HepG2 (cell line): ENCODE measurements around the gene RNPEPL1. TPM values are rescaled to one million over a fixed set of nuclear protein-coding genes. Genes with fewer than 3 reads are reported as not detected.
A peak's percentile ranks its signal among the peaks of the same experiment; 100 is the strongest.

ENCODE experiments used
- HNRNPL ChIP-seq: fragments of 200-400 bp; formaldehyde crosslinking; IDR thresholded peaks from 2 replicates; pipeline ENCODE4 v1.6.1; 2017; ENCODE audit warnings: mild to moderate bottlenecking, low read depth, low read length
- KDM5B ChIP-seq: sonication (generic); formaldehyde crosslinking; IDR thresholded peaks from 2 replicates; pipeline ENCODE4 v1.4.0; 2020; ENCODE audit warnings: missing genetic modification reagents, mild to moderate bottlenecking, borderline replicate concordance
- SIN3B ChIP-seq: fragments of 150-350 bp; IDR thresholded peaks from 2 replicates; pipeline ENCODE4 v1.6.1; 2014; ENCODE audit warnings: low read length
- SMARCC2 ChIP-seq: fragments of 450-650 bp; IDR thresholded peaks from 2 replicates; pipeline ENCODE4 v1.6.1; 2017; ENCODE audit warnings: antibody characterized with exemption, mild to moderate bottlenecking
- ZBTB38 ChIP-seq: sonication (generic); formaldehyde crosslinking; IDR thresholded peaks from 2 replicates; pipeline ENCODE4 v1.5.1; 2020; ENCODE audit warnings: mild to moderate bottlenecking, missing genetic modification reagents
- ZIK1 ChIP-seq: sonication (generic); formaldehyde crosslinking; IDR thresholded peaks from 2 replicates; pipeline ENCODE4 v1.5.0; 2020; ENCODE audit warnings: mild to moderate bottlenecking, low read depth, missing genetic modification reagents, borderline replicate concordance
- ZNF180 ChIP-seq: sonication (generic); formaldehyde crosslinking; IDR thresholded peaks from 2 replicates; pipeline ENCODE4 v1.4.0; 2020; ENCODE audit warnings: low read depth, missing genetic modification reagents, borderline replicate concordance
- ZNF333 ChIP-seq: sonication (generic); formaldehyde crosslinking; IDR thresholded peaks from 2 replicates; pipeline ENCODE4 v1.4.0; 2020; ENCODE audit warnings: mild to moderate bottlenecking, missing genetic modification reagents, borderline replicate concordance
- ZNF501 ChIP-seq: sonication (generic); formaldehyde crosslinking; IDR thresholded peaks from 2 replicates; pipeline ENCODE4 v1.5.1; 2020; ENCODE audit warnings: mild to moderate bottlenecking, moderate library complexity, missing genetic modification reagents
- ZNF772 ChIP-seq: sonication (generic); formaldehyde crosslinking; IDR thresholded peaks from 2 replicates; pipeline ENCODE4 v1.5.0; 2020; ENCODE audit warnings: mild to moderate bottlenecking, missing genetic modification reagents
- ZSCAN25 ChIP-seq: sonication (generic); formaldehyde crosslinking; IDR thresholded peaks from 2 replicates; pipeline ENCODE4 v1.8.0; 2022; ENCODE audit warnings: mild to moderate bottlenecking, missing genetic modification reagents
- polyA plus RNA-seq, 8 experiments: library from polyadenylated mRNA; depleted of rRNA in 3 of 8; stranded (reverse) in 7 of 8; unstranded in 1 of 8; fragments of >200 nt; fragmentation: Illumina TruSeq in 4 of 8; extraction: Trizol in 4 of 8; gene quantifications; 2 replicates each; pipeline versions ENCODE4 v1.2.1 to v1.2.3, GENCODE V29; 2011 to 2016; ENCODE audit warnings: low read depth in 4 of 8, missing spikeins in 1 of 8, mixed read lengths in 1 of 8; ENCODE audit not compliant: insufficient read depth in 1 of 8
- total RNA-seq, 5 experiments: library from RNA; depleted of rRNA; stranded (reverse); fragments of >200 nt; fragmentation: Illumina TruSeq; extraction: Trizol; gene quantifications; 2 replicates each; pipeline ENCODE4 v1.2.3, GENCODE V29; 2016; ENCODE audit warnings: low read depth in 1 of 5
- TF ChIP-seq, protein P1 (sequence below): sonication (generic); formaldehyde crosslinking; IDR thresholded peaks from 2 replicates; pipeline ENCODE4 v1.9.0; 2022; ENCODE audit warnings: low read depth, missing genetic modification reagents
- TF ChIP-seq, protein P2 (sequence below): sonication (generic); formaldehyde crosslinking; IDR thresholded peaks from 2 replicates; pipeline ENCODE4 v1.4.0; 2020; ENCODE audit warnings: missing genetic modification reagents

RNPEPL1 gene
- total and polyA plus RNA-seq, 2 of the 13 experiments (the other 11 are each of a cell fraction or from before 2014, with no cell fraction given), result 13.0 to 18.0 TPM

DNA sequence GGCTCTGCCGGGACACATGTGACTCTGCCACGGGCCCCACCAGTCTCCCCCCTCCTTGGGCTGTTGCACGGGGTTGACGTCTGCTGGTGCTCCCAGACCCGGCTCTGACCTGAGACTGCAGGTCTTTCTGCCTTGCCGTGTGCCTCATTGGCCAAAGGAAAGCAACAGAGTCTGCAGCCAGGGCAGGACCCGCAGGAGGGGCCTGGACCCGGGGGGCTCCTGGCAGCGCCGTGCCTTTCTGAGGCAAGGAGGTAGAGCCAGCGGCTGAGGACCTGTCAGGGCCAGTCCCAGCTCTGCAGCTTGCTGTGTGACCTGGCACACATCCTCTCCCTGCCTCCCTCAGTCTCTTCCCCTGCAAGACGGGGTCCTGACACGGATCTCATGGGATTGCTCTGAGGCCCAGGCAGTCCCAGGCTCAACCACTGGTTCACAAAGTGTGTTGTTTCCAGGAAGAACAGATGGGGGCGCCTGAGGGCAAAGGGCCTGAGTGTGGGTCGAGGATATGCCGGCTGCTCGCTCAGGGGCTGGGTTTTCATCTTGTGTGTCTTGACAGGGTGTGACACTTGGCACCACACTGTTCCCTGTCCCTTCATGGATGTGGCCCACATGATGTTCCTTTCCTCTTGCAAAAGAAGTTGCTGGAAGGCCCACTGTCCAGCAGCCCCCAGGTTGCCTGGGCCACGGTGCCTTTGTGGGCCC, 27.2 kb downstream of the RNPEPL1 start (continued):
- TF ChIP-seq ZSCAN25 (CRISPR knock-in tag) (no peak), ZIK1 (CRISPR knock-in tag) (0 out of 2 replicates have a peak, but pooled peaks have one; percentile 59), ZNF501 (peak; percentile 61), SMARCC2 (no peak), SIN3B (peak; percentile 21; the same call in 1 of the 2 replicates), HNRNPL (0 out of 2 replicates have a peak, but pooled peaks have one; percentile 29), KDM5B (CRISPR knock-in tag) (peak; percentile 70), ZBTB38 (CRISPR knock-in tag) (peak; percentile 19; the same call in 1 of the 2 replicates), ZNF180 (CRISPR knock-in tag) (no peak), ZNF333 (CRISPR knock-in tag) (0 out of 2 replicates have a peak, but pooled peaks have one; percentile 57), ZNF772 (CRISPR knock-in tag) (0 out of 2 replicates have a peak, but pooled peaks have one; percentile 50)
- TF ChIP-seq, protein P1, sequence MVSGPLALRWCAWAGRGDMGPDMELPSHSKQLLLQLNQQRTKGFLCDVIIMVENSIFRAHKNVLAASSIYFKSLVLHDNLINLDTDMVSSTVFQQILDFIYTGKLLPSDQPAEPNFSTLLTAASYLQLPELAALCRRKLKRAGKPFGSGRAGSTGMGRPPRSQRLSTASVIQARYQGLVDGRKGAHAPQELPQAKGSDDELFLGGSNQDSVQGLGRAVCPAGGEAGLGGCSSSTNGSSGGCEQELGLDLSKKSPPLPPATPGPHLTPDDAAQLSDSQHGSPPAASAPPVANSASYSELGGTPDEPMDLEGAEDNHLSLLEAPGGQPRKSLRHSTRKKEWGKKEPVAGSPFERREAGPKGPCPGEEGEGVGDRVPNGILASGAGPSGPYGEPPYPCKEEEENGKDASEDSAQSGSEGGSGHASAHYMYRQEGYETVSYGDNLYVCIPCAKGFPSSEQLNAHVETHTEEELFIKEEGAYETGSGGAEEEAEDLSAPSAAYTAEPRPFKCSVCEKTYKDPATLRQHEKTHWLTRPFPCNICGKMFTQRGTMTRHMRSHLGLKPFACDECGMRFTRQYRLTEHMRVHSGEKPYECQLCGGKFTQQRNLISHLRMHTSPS (CRISPR knock-in tag), result peak; percentile 42; the same call in 1 of the 2 replicates
- TF ChIP-seq, protein P2, sequence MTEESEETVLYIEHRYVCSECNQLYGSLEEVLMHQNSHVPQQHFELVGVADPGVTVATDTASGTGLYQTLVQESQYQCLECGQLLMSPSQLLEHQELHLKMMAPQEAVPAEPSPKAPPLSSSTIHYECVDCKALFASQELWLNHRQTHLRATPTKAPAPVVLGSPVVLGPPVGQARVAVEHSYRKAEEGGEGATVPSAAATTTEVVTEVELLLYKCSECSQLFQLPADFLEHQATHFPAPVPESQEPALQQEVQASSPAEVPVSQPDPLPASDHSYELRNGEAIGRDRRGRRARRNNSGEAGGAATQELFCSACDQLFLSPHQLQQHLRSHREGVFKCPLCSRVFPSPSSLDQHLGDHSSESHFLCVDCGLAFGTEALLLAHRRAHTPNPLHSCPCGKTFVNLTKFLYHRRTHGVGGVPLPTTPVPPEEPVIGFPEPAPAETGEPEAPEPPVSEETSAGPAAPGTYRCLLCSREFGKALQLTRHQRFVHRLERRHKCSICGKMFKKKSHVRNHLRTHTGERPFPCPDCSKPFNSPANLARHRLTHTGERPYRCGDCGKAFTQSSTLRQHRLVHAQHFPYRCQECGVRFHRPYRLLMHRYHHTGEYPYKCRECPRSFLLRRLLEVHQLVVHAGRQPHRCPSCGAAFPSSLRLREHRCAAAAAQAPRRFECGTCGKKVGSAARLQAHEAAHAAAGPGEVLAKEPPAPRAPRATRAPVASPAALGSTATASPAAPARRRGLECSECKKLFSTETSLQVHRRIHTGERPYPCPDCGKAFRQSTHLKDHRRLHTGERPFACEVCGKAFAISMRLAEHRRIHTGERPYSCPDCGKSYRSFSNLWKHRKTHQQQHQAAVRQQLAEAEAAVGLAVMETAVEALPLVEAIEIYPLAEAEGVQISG (CRISPR knock-in tag), result 0 out of 2 replicates have a peak, but pooled peaks have one; percentile 18
